Hepatocyte (in vitro differentiated cells): ENCODE results near the gene POLR3B.

Source experiments
- EZH2 ChIP-seq: fragments of 200-600 bp; sonication (generic); IDR thresholded peaks from 2 replicates; pipeline ENCODE4 v1.6.1; 2016; ENCODE audit warnings: antibody characterized with exemption, mild to moderate bottlenecking, borderline replicate concordance
- EZH2phosphoT487 ChIP-seq: fragments of 200-600 bp; sonication (generic); IDR thresholded peaks from one replicate; pipeline ENCODE4 v1.6.1; 2018; ENCODE audit warnings: antibody characterized with exemption, mild to moderate bottlenecking, low read depth, moderate library complexity; ENCODE audit not compliant: unreplicated experiment, severe bottlenecking
- TF ChIP-seq, protein P1 (sequence below): fragments of 200-600 bp; sonication (generic); IDR thresholded peaks from 2 replicates; pipeline ENCODE4 v1.5.1; 2016; ENCODE audit warnings: antibody characterized with exemption, mild to moderate bottlenecking; ENCODE audit not compliant: poor library complexity

DNA sequence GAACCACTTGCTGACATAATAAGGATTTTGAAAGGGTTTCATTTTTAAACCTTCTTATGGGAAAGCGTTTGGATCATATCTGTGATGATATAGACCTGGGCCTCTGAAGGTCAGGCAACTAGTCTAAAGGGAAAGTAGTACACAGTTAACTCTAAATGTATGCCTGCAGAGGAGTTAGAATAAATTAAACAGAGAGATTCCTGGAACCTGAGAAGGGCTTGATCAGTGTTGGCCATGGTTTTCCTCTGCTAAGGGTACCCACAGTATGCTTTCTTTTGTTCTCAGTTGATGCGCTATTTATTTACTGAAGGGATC, 14.4 kb upstream of the POLR3B start:
- TF ChIP-seq, protein P1, sequence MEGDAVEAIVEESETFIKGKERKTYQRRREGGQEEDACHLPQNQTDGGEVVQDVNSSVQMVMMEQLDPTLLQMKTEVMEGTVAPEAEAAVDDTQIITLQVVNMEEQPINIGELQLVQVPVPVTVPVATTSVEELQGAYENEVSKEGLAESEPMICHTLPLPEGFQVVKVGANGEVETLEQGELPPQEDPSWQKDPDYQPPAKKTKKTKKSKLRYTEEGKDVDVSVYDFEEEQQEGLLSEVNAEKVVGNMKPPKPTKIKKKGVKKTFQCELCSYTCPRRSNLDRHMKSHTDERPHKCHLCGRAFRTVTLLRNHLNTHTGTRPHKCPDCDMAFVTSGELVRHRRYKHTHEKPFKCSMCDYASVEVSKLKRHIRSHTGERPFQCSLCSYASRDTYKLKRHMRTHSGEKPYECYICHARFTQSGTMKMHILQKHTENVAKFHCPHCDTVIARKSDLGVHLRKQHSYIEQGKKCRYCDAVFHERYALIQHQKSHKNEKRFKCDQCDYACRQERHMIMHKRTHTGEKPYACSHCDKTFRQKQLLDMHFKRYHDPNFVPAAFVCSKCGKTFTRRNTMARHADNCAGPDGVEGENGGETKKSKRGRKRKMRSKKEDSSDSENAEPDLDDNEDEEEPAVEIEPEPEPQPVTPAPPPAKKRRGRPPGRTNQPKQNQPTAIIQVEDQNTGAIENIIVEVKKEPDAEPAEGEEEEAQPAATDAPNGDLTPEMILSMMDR, result no peak
- TF ChIP-seq EZH2, result no peak
- TF ChIP-seq EZH2phosphoT487, result no peak
